NCI-H748 (cell line): ENCODE data around the gene SNTG2.
"Not testable (repeated sequence)": the region's sequence is repeated elsewhere in the genome, so short reads cannot be mapped to it uniquely, and the experiment has no call there.

Experiments
- DNase-seq: peaks from one replicate; lab custom pipeline; 2025; ENCODE audit not compliant: unreplicated experiment; lab: John Stamatoyannopoulos, UW

Gene SNTG2

DNA sequence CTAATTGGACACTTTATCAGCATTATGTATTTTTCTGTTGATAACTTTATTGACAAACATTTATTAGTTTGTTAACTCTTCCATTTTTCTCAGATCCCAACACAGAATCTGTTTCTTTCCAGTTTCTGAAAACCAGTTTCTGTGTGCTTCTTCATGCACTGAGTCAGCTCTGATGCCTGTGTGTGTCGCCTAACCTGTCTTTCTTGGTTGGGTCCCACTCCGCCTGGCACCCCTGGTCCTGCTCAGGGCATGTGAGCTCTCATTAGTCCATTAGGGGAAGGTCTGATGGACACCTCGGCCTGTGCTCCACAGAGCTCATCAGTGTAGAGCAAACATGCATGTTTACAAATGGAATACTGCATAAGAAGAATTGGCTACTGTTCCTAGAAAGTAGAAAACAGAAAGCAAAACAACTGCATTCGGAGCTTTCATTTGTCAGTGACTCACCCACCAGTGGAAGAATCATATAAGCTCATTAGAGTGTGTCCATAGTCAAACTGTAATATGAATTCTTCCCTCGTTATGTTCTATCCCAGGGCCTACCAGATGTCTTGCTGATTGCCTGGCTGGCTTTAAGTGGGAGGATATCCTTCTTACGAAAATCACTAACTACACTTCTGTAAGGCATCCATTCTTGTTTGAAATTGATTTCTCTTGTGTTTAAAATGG lies 137.7 kb downstream of the SNTG2 start:
- no peak for DNase-seq

DNA sequence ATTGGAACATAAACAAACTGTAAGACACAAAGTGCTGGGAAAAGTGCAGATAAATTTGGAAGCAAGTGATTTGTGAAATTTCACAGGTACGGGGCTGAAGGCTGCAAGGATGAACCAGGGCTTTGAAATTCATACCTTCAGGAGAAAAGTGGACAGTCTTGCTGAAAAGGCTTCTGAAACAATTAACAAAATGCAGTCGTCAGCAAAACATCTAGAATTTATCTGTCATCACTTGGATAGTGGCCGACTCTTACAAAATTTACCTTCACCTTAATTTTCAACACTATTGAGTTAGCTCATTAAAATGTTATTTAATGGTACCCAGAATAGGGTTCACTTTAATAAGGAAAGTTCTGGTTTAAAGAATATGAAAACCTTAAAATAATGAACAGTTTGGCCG lies 138.3 kb downstream of the SNTG2 start:
- no peak for DNase-seq

DNA sequence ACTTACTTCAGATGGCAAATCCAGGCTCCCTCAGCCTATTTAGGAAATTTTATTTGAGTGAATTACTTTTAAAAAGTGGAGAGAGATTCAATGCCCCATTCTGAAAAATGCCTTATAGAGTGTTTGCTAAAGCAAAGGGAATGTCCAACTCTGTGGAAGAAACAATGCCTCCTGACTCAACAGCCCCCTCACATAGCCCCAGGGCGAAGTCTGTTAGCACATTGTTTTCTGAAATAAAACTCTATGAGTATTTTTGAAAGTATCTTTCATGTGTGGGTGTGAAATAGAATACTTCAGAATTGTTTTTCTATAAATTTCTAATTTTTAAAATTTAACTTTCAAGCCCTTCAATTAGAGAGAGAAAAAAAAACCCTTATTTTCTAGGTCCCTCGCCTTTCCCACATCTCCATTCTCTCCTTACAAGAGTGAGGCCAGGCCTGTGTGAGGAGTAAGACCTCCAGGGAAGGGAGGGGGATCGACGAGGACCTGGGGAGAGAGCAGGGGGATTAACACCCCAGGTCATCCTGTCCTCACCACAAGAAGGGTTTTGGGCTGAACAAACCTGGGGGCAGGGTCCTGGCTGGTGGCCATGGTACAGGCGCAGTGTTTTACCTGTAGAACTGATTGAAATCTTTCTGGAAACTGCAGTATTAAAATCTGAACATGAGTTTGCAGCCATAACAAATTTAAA lies 141.4 kb downstream of the SNTG2 start:
- DNase-seq = no peak

DNA sequence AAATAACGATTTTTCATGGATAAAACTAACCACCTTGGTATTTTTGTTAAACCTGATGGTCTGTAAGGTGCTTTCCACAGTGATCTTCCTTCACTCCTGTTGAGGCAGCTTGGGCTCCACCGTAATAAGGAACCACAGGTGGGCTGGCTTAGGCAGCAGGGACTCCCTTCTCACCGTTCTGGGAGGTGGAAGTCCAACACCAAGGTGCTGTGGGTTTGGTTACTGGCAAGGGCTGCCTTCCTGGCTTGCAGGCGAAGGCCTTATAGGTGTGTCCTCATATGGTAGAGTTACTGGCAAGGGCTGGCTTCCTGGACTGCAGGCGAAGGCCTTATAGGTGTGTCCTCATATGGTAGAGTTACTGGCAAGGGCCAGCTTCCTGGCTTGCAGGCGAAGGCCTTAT lies 143.0 kb downstream of the SNTG2 start:
- DNase-seq = not testable (repeated sequence)

DNA sequence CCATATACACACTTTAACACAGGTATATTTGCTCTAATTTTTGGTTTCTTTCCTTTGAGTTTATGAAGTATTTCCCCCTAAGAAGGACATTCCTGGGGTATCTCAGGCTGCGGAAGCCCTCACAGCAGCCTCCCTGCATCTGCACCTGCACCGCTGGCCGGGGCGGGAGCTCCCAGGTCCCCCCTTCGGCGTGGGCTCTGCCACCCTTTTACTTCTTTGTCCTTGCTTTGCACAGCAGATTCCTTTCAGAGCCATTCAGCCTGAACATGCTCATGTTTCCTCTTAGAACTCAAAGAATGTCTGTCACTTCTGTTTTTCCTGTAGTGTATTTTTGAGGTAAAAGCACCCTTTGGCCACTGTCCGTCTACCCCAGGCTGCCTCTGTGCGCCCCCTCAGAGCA lies 146.5 kb downstream of the SNTG2 start:
- no peak for DNase-seq

DNA sequence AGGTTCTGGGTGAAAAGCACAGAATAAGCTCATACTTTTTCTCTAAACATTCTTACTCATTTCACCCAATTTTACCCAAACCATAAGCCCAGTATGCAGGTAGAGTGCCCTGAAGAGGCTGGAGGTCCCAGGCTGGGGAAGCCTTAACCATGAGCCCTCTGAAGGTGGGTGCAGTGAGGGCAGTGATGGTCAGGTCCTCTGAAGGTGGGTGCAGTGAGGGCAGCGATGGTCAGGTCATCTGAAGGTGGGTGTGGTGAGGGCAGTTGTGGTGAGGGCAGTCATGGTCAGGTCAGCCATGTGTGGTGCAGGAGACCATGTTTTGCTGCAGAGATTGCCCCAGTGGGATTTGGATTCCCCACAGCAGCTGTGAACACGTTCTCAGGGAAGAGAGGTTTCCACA lies 148.8 kb downstream of the SNTG2 start:
- DNase-seq = no peak

DNA sequence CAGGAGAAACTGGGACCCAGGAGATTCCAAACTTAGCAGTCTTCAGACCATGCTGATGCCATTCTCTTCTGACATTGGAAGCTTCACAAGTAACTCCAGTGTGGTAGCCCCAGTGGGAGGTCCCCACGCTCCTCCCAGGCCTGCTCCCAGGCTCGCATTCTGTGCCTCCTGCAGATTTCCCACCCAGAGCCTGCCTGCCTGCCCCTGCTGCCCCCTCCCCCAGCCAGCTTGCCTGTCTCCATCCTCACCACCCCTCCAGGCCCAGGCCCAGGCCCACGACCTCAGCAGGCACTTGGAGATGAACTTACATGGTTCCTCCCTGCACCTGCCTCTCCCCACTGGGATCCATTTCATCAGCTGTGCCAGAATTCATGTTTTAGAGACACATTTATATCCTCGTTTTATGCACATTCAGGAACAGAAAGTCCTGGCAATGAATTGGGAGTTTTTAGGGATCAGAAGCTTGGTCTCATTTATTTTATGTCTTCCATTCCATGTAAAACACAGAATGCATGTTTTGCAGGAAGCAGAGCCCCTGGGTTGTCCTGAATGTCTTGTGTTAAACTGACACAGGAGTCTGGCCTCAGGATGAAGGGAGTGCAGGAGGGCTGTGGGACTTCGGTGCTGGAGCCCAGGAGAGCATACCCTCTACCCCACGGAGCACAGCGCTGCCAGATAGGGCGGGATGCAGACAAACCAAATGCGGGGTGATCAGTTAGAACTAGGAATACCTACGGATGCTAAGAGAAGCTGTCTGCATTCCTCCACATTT lies 150.5 kb downstream of the SNTG2 start:
- DNase-seq = no peak

DNA sequence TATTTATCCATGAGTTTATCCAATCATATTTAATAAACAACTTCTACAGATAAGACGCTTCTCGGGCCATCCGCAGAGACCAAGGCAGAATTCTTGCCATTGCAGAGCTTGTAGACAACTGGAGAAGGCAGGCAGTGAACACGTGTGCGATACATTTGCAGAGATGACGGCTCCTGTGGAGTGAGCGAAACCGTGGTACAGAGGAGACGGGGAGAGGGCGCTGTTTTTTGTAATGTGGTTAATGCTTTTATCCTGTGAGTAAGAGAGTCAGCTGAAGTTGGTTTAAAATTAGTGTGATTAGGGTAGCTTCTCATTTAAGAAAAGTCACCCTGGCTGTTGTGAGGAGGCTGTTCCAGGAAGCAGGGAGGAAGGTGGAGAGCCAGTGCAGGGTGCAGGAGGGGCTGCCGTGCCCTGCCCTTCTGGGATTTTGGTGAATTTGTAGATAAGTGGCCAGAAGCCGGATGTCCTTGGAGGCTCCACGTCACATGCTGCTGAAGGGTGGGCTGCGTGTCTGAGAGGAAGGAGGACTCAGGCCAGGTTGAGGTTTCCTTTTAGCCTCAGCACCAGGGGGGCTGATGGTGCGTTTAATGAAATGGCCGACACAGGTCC lies 151.4 kb downstream of the SNTG2 start:
- DNase-seq = no peak

DNA sequence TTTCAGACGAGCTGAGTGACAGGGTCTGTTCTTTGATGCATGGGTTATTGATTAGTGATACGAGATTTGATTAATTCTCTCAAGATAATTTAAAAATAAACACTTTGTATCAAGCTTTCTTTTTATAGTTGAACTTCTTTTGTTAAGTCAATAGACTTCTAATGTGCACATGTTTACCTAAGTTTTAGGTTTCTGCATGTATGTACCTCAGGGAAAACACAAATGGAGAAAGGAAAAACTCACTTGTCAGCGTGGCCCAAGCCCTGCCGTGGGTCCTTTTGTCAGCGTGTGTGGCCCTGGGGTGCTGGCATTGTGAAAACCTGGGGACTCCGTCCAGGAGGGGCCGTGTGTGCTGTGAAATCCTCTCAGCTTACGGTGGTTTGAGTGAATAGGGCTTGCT lies 153.7 kb downstream of the SNTG2 start:
- DNase-seq = no peak

DNA sequence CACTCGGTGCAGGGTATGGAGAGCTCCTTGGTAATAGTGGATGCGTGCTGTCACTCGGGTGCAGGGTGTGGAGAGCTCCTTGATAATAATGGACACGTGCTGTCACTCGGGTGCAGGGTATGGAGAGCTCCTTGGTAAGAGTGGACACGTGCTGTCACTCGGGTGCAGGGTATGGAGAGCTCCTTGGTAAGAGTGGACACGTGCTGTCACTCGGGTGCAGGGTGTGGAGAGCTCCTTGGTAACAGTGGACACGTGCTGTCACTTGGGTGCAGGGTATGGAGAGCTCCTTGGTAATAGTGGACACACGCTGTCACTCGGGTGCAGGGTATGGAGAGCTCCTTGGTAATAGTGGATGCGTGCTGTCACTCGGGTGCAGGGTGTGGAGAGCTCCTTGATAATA lies 155.7 kb downstream of the SNTG2 start:
- DNase-seq = not testable (repeated sequence)

DNA sequence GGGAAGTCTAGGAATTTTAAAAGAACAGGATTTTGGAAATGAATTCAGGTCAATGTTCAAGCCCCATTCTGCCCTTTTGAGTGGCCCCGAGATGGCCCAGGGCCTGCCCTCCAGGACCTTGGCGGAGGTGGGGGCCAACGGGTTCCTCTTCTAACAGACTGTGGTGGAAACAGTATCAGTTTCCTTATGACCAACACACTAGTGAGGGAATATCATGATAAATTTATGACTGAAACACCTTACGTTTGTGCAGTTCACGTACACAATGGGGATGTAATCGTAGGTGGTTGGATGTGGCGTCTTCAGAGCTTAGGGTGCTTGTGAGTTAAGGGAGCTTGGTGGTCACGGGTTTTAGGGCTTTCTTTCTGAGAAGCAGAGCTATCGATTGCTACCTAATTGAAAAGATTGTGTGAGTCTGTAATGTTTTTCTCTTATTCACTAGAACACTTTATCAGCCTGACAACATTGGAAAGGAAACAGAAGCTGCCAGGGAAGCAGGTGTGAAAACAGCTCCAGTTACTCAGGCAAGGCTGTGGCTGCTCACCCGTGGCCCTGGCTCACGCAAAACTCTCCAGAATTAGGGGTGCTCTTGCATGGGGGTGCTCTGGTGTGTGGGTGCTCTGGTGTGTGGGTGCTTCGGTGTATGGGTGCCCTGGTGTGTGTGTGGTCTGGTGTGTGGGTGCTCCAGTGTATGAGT lies 165.3 kb downstream of the SNTG2 start:
- no peak for DNase-seq

DNA sequence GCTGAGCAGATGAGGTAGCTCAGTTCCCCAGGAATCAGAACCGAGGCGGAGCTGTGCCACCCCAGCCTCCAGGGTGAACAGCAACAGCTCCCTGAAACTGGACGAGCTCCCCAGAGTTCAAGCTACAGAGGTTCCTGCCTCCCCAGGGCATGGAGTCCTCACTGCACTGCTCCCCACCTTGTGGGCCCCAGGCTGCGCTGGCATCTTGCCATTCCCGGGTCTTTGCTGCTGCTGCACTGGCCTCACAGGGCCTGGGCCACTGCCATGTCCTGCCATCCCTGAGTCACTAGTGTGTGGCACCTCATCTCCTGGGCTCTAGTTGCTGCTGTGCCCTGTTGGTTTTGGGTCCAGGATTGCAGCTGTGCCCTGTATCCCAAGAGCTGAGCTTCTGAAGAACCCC lies 166.9 kb downstream of the SNTG2 start:
- DNase-seq = no peak

DNA sequence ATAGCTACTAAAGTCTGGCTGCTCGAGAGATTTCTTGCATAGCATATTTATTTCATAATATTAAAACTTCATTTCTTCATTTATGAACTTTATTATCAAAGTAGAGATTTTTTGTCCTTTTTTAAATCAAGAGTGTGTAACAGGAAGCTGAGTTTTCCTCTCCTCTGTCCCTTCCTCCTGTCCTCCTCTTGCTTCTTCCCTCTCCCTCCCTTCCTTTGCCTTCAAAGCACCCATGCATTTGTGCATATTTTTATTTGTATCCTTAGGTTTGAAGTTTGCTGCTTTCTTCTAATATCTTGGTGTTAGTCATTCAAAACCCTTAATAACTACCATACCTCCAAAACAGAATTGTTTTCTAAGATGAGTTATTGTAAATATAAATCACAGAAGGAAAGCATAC lies 174.6 kb downstream of the SNTG2 start:
- DNase-seq = no peak

DNA sequence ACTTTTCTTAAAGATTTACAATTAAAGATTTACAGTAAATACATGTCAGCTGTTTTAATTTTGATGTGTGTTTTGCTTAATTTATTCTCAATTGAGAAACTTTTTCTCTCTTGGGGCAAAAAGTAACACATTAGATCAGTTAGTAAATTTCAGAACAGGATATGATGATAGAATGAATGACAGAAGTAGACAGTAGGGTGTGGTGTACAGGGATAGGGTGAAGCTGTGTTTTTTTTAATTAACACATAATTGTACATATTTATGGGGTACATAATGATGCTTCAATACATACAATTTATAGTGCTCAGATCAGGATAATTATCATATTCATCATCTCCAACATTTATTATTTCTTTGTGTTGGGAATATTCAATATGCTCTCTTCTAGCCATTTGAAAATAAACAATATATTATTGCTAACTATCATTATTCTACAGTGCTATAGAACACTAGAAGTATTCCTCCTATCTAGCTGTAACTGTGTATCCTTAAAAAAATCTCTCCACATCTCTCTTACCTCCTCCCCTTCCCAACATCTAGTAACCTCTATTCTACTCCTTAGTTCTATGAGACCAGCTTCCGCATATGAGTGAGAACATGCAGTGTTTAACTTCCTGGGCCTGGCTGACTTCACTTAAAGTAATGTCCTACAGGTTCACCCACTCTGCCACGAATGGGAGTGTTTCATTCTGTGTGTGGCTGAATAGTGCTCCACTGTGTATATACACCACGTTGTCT lies 175.2 kb downstream of the SNTG2 start:
- no peak for DNase-seq

DNA sequence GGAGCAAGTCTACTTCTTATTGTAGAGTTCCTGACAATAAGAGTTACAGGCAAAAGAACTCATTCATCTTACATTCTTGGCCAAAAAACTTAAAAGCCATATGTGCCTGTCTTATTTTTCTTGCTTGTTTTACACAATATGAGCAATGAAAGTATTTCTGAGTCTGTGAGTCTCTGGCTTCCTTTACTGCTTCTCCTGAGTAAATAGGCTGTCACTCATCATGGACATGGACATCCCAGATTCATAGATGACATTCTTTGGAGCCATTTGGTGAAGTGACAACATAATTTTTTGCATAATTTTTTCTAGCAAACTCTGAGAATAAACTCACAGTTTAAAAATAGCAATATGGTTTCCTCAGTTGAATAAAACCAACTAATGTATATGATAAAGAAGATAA lies 179.3 kb downstream of the SNTG2 start:
- DNase-seq = no peak

DNA sequence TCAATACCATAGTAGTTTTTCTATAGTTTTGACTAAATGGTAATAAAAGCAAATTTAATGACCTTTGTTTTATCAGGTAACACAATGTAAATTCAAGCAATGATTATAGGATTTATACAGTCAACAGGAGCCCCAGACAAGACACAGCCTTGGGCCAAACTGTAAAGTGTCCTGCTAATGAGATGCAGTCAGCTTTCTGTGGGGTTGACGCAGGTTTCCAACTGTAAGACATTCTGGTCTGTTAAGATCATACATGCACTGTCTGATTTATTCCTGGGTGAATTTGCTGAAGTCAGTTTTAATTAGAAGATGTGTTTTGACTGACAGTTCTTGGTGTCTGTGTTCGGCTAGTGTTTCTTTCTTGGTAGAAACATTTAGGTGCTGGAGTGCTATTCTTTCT lies 180.3 kb downstream of the SNTG2 start:
- DNase-seq = no peak

DNA sequence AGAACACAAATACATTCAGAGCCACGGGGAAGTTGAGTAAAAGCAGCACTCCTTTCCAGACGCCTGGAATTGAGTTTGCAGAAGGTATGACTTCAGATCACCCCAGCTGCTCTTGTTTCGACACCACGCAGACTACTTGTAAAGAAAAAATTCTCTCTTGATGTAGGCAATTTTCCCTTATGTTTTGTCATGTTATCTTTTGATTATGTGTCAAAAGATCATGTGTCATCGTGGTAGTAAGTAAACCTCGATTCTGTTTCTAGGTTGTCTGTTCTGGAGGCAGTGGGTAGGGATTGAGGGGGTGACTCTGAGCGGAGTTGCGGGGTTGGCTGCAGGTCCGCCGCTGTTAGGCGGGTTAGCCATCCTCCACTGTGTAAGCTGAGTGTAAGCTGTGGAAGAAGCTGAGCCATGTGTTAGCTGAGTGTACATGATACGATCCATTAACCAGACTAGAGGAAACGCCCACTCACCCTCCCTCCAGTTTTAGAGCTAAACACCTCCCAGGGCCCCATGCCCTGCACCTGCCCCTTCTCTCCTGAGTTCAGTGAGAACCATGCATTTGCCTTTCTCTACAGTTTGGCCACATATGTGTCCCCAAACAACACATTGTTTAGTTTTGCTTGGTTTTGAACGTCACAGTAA lies 181.8 kb downstream of the SNTG2 start:
- DNase-seq = peak; percentile 87

DNA sequence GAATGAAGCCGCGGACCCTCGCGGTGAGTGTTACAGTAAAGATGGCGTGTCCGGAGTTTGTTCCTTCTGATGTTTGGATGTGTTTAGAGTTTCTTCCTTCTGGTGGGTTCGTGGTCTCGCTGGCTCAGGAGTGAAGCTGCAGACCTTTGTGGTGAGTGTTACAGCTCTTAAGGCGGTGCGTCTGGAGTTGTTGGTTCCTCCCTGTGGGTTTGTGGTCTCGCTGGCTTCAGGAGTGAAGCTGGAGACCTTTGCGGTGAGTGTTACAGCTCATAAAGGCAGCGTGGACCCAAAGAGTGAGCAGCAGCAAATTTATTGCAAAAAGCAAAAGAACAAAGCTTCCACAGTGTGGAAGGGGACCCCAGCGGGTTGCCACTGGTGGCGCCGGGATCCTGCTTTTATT lies 183.2 kb downstream of the SNTG2 start:
- DNase-seq = not testable (repeated sequence)

DNA sequence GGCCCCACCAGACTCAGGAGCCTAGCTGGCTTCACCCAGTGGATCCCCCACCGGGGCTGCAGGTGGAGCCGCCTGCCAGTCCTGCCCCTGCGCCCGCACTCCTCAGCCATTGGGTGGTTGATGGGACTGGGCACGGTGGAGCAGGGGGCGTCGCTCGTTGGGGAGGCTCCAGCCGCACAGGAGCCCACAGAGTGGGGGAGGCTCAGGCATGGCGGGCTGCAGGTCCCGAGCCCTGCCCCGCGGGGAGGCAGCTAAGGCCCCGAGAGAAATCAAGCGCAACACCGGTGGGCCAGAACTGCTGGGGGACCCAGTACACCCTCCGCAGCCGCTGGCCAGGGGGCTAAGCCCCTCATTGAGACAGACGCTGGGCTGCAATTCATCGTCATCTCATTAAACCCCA lies 184.0 kb downstream of the SNTG2 start:
- DNase-seq = no peak

DNA sequence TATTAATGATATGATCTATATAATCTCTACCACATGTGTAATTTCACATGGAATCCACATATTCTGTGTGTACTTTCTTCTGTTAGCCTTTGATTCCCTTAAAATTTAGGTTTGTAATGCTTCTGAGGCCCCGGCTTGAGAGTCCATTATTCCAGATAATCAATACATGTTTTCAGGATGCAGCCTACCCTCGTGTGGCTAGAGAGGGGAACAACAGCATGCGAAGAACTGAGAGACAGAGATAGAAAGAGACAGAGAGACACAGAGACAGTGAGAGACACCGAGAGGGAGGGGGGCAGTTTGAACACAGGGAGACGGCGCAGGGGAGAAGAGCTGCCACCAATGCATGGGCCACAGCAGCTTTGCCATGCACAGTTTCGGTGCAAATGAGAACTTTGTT lies 185.4 kb downstream of the SNTG2 start:
- peak; percentile 53 for DNase-seq
